IMR-90 (cell line): Measurements from ENCODE around the gene PHF14. TPM values are rescaled to one million over a fixed set of nuclear protein-coding genes. Genes with fewer than 3 reads are reported as not detected.

ENCODE experiments used
- ATAC-seq: fragments of 200-7000 bp; cut with Tn5 transposase; 2 replicates; pipeline ENCODE4 v1.9.1; 2020; ENCODE audit warnings: low read depth, mild to moderate bottlenecking, moderate library complexity
- BruUV-seq: library from RNA; stranded (reverse); fragments of 400-500 nt; replicated peaks from 2 replicates; lab custom pipeline; 2021; lab: Mats Ljungman, UMichigan
- CTCF ChIA-PET: fragments of 300-600 bp; formaldehyde crosslinking; extraction: SDS; loops from one replicate; lab custom pipeline; 2021; ENCODE audit warnings: antibody characterized with exemption; lab: Yijun Ruan, JAX
- POLR2A ChIA-PET: fragments of 300-600 bp; sonication (Branson Sonifier 250); formaldehyde crosslinking; loops from one replicate; lab custom pipeline; 2022; ENCODE audit warnings: antibody characterized with exemption; ENCODE audit not compliant: unreplicated experiment; lab: Charles Lee
- DNase-seq: peaks from one replicate; pipeline ENCODE4 v3.0.0; 2013
- H2AFZ ChIP-seq: replicated peaks from 2 replicates; pipeline ENCODE3; 2013; ENCODE audit warnings: low read length, mild to moderate bottlenecking; ENCODE audit not compliant: poor library complexity
- H2AK5ac ChIP-seq: 2 replicates; pipeline ENCODE4 v1.6.1; 2013; ENCODE audit warnings: low read depth, low read length, inconsistent platforms
- H2AK9ac ChIP-seq: replicated peaks from 2 replicates; pipeline ENCODE3; 2013; ENCODE audit warnings: mild to moderate bottlenecking, low read depth, low read length, moderate library complexity; ENCODE audit not compliant: poor library complexity
- H2BK120ac ChIP-seq: 2 replicates; pipeline ENCODE4 v1.6.1; 2013; ENCODE audit warnings: low read depth, low read length, inconsistent platforms
- H2BK15ac ChIP-seq: 3 replicates; pipeline ENCODE4 v1.6.1; 2013; ENCODE audit warnings: low read depth, low read length, inconsistent platforms
- H2BK20ac ChIP-seq: 2 replicates; pipeline ENCODE4 v1.6.1; 2013; ENCODE audit warnings: low read depth, mild to moderate bottlenecking, inconsistent platforms, low read length, moderate library complexity
- H2BK5ac ChIP-seq: 2 replicates; pipeline ENCODE4 v1.6.1; 2013; ENCODE audit warnings: mild to moderate bottlenecking, low read depth, low read length, inconsistent platforms; ENCODE audit not compliant: poor library complexity, severe bottlenecking
- H3K14ac ChIP-seq: replicated peaks from 2 replicates; pipeline ENCODE4 v1.6.1; 2013; ENCODE audit warnings: low read depth, low read length, inconsistent platforms
- H3K18ac ChIP-seq: 2 replicates; pipeline ENCODE4 v1.6.1; 2013; ENCODE audit warnings: low read depth, low read length, control low read depth
- H3K23ac ChIP-seq: 2 replicates; pipeline ENCODE4 v1.6.1; 2013; ENCODE audit warnings: low read depth, low read length, inconsistent platforms
- H3K27ac ChIP-seq: 2 replicates; pipeline ENCODE4 v1.5.1; 2013; ENCODE audit warnings: mild to moderate bottlenecking, control low read depth, low read length; ENCODE audit not compliant: insufficient read depth
- H3K27me3 ChIP-seq: 2 replicates; pipeline ENCODE4 v1.6.1; 2013; ENCODE audit warnings: low read length; ENCODE audit not compliant: control insufficient read depth, insufficient read depth
- H3K36me3 ChIP-seq: 2 replicates; pipeline ENCODE4 v1.6.1; 2013; ENCODE audit warnings: low read length, mixed read lengths; ENCODE audit not compliant: control insufficient read depth, insufficient read depth
- H3K4ac ChIP-seq: 2 replicates; pipeline ENCODE4 v1.6.1; 2013; ENCODE audit warnings: low read depth, low read length, inconsistent platforms
- H3K4me1 ChIP-seq: 2 replicates; pipeline ENCODE4 v1.6.1; 2013; ENCODE audit warnings: low read length, mixed read lengths; ENCODE audit not compliant: control insufficient read depth, insufficient read depth
- H3K4me2 ChIP-seq: 2 replicates; pipeline ENCODE4 v1.6.1; 2013; ENCODE audit warnings: low read depth, mild to moderate bottlenecking, control low read depth, low read length, moderate library complexity
- H3K4me3 ChIP-seq: 2 replicates; pipeline ENCODE4 v1.5.1; 2013; ENCODE audit warnings: low read depth, mild to moderate bottlenecking, control low read depth, low read length, moderate library complexity; ENCODE audit not compliant: insufficient read depth
- H3K56ac ChIP-seq: 2 replicates; pipeline ENCODE4 v1.6.1; 2013; ENCODE audit warnings: low read length, inconsistent platforms; ENCODE audit not compliant: insufficient read depth; ENCODE audit errors: extremely low read depth
- H3K79me1 ChIP-seq, 2 experiments: 2 replicates each; pipeline ENCODE4 v1.6.1; 2013; ENCODE audit warnings: low read length in 2 of 2, inconsistent platforms in 1 of 2, low read depth in 1 of 2
- H3K9ac ChIP-seq: 2 replicates; pipeline ENCODE4 v1.6.1; 2013; ENCODE audit warnings: low read depth, low read length, control low read depth
- H3K9me1 ChIP-seq: 2 replicates; pipeline ENCODE4 v1.6.1; 2013; ENCODE audit warnings: low read length, inconsistent platforms; ENCODE audit not compliant: insufficient read depth
- H3K9me3 ChIP-seq: 2 replicates; pipeline ENCODE4 v1.6.1; 2013; ENCODE audit warnings: low read length; ENCODE audit not compliant: control insufficient read depth, insufficient read depth
- H4K20me1 ChIP-seq: 2 replicates; pipeline ENCODE4 v1.6.1; 2013; ENCODE audit warnings: low read length, inconsistent platforms; ENCODE audit not compliant: insufficient read depth
- H4K5ac ChIP-seq: 2 replicates; pipeline ENCODE4 v1.6.1; 2013; ENCODE audit warnings: mild to moderate bottlenecking, low read depth, low read length, control low read depth
- H4K8ac ChIP-seq, 2 experiments: 2 replicates each; pipeline ENCODE4 v1.6.1; 2013; ENCODE audit warnings: low read depth in 2 of 2, low read length in 2 of 2, control low read depth in 1 of 2, inconsistent platforms in 1 of 2
- H4K91ac ChIP-seq: 2 replicates; pipeline ENCODE4 v1.6.1; 2013; ENCODE audit warnings: low read depth, low read length, inconsistent platforms; ENCODE audit not compliant: insufficient read depth
- CEBPB ChIP-seq: IDR thresholded peaks from 2 replicates; pipeline ENCODE4 v1.6.1; 2012; ENCODE audit warnings: low read depth, low read length, improper control_type of control experiment
- CHD1 ChIP-seq: IDR thresholded peaks from 2 replicates; pipeline ENCODE4 v1.6.1; 2012; ENCODE audit warnings: low read depth, low read length, improper control_type of control experiment
- POLR2A ChIP-seq: IDR thresholded peaks from 2 replicates; pipeline ENCODE4 v1.6.1; 2012; ENCODE audit warnings: mild to moderate bottlenecking, low read depth, low read length
- RFX5 ChIP-seq: IDR thresholded peaks from 2 replicates; pipeline ENCODE4 v1.8.0; 2012; ENCODE audit warnings: low read depth, mild to moderate bottlenecking, low read length, moderate library complexity
- USF2 ChIP-seq: fragments of 150-350 bp; IDR thresholded peaks from 2 replicates; pipeline ENCODE4 v1.6.1; 2017; ENCODE audit warnings: mild to moderate bottlenecking, antibody characterized with exemption, low read length, low read depth
- WGBS, 2 experiments: methylation state at CpG; one replicate each; pipeline versions ENCODE4 v1.1.5 to v1.1.7; 2013; ENCODE audit warnings: missing lambda C conversion rate in 2 of 2; ENCODE audit not compliant: insufficient read length in 1 of 2; ENCODE audit errors: extremely low coverage in 2 of 2; 5-methylcytosine and 5-hydroxymethylcytosine counted together
- dilution Hi-C: fragments of 300-500 bp; cut with HindIII; formaldehyde crosslinking; loops from one replicate; pipeline ENCODE4 v1.14.3; 2018; ENCODE audit warnings: low sequenced_read_pairs; ENCODE audit not compliant: unreplicated experiment
- in situ Hi-C: fragments of 300-500 bp; cut with MboI; formaldehyde crosslinking; loops from 3 replicates; pipeline ENCODE4 v1.14.3; 2019; ENCODE audit warnings: low sequenced_read_pairs, inconsistent platforms, mixed read lengths
- intact Hi-C: fragments of 100-400 bp; cut with micrococcal nuclease; formaldehyde crosslinking; loops from 2 replicates; pipeline ENCODE4 v1.10.0; 2022
- polyA plus RNA-seq, 3 experiments: library from polyadenylated mRNA; depleted of rRNA; stranded (reverse); fragments of >200 nt; gene quantifications; 2 replicates each; pipeline ENCODE4 v1.2.3, GENCODE V29; 2012; ENCODE audit warnings: low replicate concordance in 1 of 3
- total RNA-seq: library from RNA; depleted of rRNA; stranded (reverse); fragments of >200 nt; gene quantifications from 2 replicates; pipeline ENCODE4 v1.2.3, GENCODE V29; 2012

The PHF14 gene
- total and polyA plus RNA-seq, 2 of the 4 experiments (the other 2 are of a cell fraction) = 8.7 to 17.2 TPM

- Histone ChIP-seq H3K36me3 (no peaks in the 10 kb centered on the region), H3K4me2 (no peak overlapping the region), H3K27ac (no peak overlapping the region), H4K8ac (no peak overlapping the region), H3K23ac (no peak overlapping the region), H3K27me3 (no peaks in the 10 kb centered on the region), H2AK5ac (no peak overlapping the region), H2BK15ac (no peak overlapping the region), H3K18ac (no peak overlapping the region), H3K4me1 (no peaks in the 10 kb centered on the region), H2BK5ac (no peak overlapping the region), H2AK9ac (no peak overlapping the region), H4K5ac (no peak overlapping the region), H3K4me3 (no peak overlapping the region), H3K9me3 (no peaks in the 10 kb centered on the region), H2BK120ac (no peak overlapping the region), H4K91ac (no peak overlapping the region), H4K20me1 (no peaks in the 10 kb centered on the region), H2BK20ac (no peak overlapping the region), H3K56ac (no peak overlapping the region), H3K9ac (no peak overlapping the region), H3K9me1 (no peaks in the 10 kb centered on the region), H3K4ac (no peak overlapping the region), H2AFZ (no peak overlapping the region), H3K14ac (no peak overlapping the region), H3K79me1 (no peaks in the 10 kb centered on the region)
- CTCF ChIA-PET = interaction anchor here (1.4 kb wide), 1 partner anchor 11 kb away, joined by 3 read pairs; no protein-coding TSS in a partner anchor
- no peak for TF ChIP-seq RFX5
- no peak for TF ChIP-seq CHD1
- no peak for TF ChIP-seq USF2
- TF ChIP-seq POLR2A = no peak
- TF ChIP-seq CEBPB = no peak
- POLR2A ChIA-PET = no interaction called here
- in situ Hi-C loops (no loop called here), intact Hi-C loops (no loop called here), dilution Hi-C loops (no loop called here)
- no peak for ATAC-seq
- no peak for DNase-seq
- no TSS peak for BruUV-seq
- WGBS, 2 experiments = no CpG with 5 or more reads among the region's 2 CpGs
Observed at GRCh38 chr7:11077816-11078215, 104.1 kb downstream of the PHF14 start.
